Transverse colon (tissue), 4 donors: ENCODE measurements around the gene SP100.

Experiments
- CTCF ChIP-seq, 5 experiments: fragments of 200-600 bp in 3 of 5; fragments of 450-650 bp in 2 of 5; sonication (generic) in 3 of 5; IDR thresholded peaks; 1 replicate in 2 of 5; 2 replicates in 3 of 5; pipeline ENCODE4 v1.5.1; 2016 to 2017; ENCODE audit warnings: antibody characterized with exemption in 5 of 5, inconsistent platforms in 3 of 5, mild to moderate bottlenecking in 2 of 5, moderate library complexity in 1 of 5
- EP300 ChIP-seq: sonication (generic); formaldehyde crosslinking; IDR thresholded peaks from one replicate; pipeline ENCODE4 v1.6.1; 2017; ENCODE audit warnings: antibody characterized with exemption, low read depth
- POLR2A ChIP-seq: fragments of 450-650 bp; IDR thresholded peaks from one replicate; pipeline ENCODE4 v1.6.1; 2016; ENCODE audit warnings: antibody characterized with exemption, mild to moderate bottlenecking, moderate library complexity
- POLR2AphosphoS5 ChIP-seq, 3 donors: sonication (generic); formaldehyde crosslinking; IDR thresholded peaks; one replicate each; pipeline ENCODE4 v1.6.1; 2016; ENCODE audit warnings: antibody characterized with exemption in 3 of 3

GRCh38 chr2:230430957-230431910, 15.2 kb downstream of the SP100 start:
- TF ChIP-seq POLR2A (no peak), CTCF (IDR thresholded peaks at IDR 0.05) (no peak), POLR2AphosphoS5 (IDR thresholded peaks at IDR 0.05) (no peak), EP300 (no peak)
